Measurements from ENCODE around the gene MAML2.
A peak's percentile ranks its signal among the peaks of the same experiment; 100 is the strongest.

The MAML2 gene

DNA sequence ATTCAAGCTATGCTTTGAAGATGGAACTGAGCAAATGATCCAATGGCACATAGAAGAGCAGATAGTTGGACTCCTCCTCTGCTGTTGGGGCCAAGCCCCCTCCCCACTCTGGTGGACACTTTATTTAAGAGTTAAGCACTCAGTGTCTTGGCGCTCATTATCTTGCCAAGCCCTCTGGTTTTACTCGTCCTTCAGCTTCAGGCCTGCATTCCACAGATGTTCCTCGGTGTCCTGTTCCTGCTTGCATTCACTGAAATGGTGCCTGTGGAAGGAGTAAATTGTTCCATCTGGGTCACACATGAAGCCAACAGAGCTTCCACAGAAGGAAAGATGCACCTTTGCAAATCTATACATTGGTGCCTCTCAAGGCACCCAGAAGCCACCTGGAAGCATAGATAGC is 26.1 kb downstream of the MAML2 start:
- no peak for DNase-seq

GRCh38 chr11:96315476-96315875 is 27.5 kb downstream of the MAML2 start:
- no peak for DNase-seq

- DNase-seq: no peak
Measured at GRCh38 chr11:96314326-96315020, 28.5 kb downstream of the MAML2 start.

GRCh38 chr11:96313163-96313562 is 29.8 kb downstream of the MAML2 start:
- no peak for DNase-seq

- no peak for DNase-seq
Measured at GRCh38 chr11:96311120-96311568, 31.9 kb downstream of the MAML2 start.

- DNase-seq: no peak
Measured at GRCh38 chr11:96310236-96310635, 32.8 kb downstream of the MAML2 start.

- no peak for DNase-seq
Measured at GRCh38 chr11:96309643-96310017, 33.4 kb downstream of the MAML2 start.

GRCh38 chr11:96309016-96309642 is 33.9 kb downstream of the MAML2 start:
- no peak for DNase-seq

DNA sequence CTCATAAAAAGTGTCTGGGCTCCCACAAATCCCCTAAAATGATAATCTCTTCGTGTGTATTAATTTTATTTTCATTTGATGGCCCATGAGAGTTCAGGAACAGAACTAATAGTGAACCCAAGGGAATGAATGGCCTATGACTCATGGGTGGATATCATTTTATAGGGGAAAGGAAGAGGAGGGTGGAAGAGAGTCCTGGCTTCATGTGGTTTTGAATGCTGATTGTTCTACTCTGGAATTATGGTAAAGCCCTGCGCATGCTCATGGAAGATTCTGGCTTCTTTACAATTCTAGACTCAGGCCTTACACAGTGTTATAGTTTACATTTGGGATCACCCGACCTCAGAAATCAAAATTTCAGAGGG is 35.2 kb downstream of the MAML2 start:
- no peak for DNase-seq

GRCh38 chr11:96306933-96307775 is 35.8 kb downstream of the MAML2 start:
- DNase-seq: peak; percentile 40

DNA sequence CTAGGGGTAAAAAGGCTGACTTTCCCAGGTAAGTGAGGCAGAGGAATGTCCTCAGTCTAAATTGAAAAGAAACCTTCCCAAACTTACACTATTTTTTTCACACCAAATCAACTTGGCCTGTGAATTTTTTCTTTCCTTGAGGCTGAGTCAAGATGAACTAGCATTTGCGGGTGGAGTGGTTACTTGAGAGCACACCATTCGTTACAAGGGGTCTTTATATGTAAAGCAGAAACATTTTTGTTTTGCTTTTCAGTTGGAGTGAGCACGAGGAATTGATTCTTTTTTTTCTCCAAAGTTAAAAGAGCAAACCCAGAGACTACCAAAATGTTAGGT is 36.4 kb downstream of the MAML2 start:
- DNase-seq: no peak

GRCh38 chr11:96306071-96306470 is 36.9 kb downstream of the MAML2 start:
- no peak for DNase-seq

DNA sequence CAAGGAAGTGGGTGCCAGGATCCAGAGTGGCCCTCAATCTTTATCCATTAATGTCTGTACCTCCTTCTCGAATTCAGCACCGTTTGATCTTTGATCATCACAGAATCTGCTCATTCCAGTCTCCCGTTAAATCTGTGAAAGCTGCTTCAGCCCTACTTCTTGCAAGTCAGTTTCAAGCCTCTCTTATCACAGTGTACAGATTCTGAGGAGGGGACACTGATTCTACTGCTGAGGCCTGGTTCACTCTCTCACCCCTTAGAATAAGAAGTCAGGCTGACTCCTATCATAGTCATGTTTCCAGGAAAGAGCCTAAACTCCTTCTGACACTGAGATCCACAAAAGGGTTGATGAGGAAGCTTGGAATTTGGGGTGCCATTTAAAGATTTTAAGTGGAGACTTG is 39.0 kb downstream of the MAML2 start:
- peak; percentile 25 for DNase-seq

DNA sequence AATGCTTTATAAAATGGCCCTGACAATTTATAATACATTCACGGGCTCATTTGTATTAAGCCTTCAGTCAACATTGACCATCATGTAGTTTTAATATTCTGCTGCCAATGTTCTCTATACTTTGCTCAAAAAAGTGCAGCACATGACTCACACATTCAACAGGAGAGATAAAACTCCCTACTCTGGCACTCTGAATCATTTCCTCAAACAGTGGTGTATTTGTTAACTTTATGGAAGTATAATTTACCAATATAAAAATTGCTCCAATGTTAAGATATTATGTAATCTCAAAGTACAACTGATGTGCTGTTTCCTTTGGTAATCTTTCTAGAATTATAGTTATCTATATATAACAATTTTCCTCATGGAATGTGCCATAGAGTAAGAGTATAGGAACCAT is 39.9 kb downstream of the MAML2 start:
- DNase-seq: peak; percentile 53

GRCh38 chr11:96301818-96302217 is 41.2 kb downstream of the MAML2 start:
- no peak for DNase-seq

- DNase-seq: no peak
Measured at GRCh38 chr11:96299155-96299888, 43.7 kb downstream of the MAML2 start.

DNA sequence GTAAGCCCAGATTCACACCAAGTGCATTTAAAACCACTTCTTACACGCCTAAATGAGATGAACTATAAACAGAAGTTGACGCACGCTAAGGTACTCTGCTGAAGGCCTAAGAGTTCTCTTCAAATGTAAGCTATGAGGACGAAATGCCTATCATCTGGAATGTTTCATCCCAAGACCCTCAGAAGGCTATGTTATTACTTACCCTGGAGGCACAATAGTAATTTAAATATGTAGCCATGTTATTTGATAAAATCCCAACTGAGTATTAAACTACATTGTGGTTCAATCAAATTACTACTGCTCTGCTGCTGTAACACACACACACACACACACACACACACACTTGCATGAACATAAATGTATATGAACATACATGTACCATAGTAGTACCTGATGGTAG is 47.6 kb downstream of the MAML2 start:
- DNase-seq: no peak

GRCh38 chr11:96294289-96294688 is 48.7 kb downstream of the MAML2 start:
- DNase-seq: no peak

GRCh38 chr11:96293598-96294021 is 49.4 kb downstream of the MAML2 start:
- DNase-seq: peak; percentile 43

- DNase-seq: no peak
Measured at GRCh38 chr11:96293109-96293508, 49.9 kb downstream of the MAML2 start.

DNA sequence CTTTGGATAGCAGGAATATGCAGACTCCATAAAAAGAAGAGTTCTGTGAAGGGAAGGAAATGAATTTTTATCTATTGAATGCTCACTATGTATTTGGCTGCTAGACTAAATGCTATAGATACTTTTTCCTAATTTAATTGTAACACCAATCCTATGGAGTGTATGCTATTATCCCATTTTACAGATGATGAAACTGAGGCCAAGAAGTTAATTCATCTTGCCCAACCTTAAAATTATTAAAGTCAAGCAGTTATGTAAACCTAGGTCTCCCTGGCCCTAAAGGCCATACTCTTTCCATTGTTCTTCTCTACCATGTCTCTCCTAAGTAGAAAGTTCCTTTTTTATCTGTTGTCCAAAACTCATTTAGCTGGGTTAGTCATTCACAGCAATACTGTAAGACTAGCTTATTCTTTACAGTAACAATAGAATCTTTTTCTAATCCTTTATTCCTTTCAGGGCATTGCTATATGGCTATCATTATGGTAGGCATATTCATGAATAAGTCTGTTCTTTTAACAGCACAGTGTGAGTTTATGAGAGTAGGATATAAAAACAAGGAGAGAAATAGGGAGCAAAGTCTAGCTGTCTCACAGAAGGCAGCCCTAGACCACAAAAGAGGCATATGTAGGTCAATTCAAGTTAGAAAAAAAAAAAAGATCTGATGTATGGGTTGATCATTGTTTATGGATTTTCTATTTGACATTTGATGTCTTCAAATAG is 50.5 kb downstream of the MAML2 start:
- DNase-seq: no peak

- no peak for DNase-seq
Measured at GRCh38 chr11:96290631-96291030, 52.4 kb downstream of the MAML2 start.

DNA sequence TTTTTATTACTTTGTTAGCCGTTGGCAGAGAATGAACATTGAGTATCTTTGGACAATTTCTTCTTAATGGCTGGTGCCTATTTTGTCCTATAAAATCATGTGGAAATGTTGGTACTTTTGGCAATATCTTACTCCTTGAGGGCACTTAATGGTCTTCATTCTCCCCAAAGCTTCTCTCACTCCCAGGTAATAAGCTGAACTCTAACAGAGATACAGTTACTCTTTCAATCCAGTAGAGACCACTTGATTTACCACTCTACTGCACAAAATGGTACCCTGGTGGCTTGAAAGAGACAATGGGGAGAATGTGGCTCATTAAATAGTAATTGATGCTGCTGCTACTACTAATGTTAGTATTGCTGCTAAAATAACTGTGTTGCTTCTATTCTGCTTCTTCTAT is 53.0 kb downstream of the MAML2 start:
- DNase-seq: no peak
